Neural cell (in vitro differentiated cells): ENCODE results near the gene FAM53B.

Source experiments
- EZH2 ChIP-seq: fragments of 200-600, 300-800 bp; shearing (Covaris generic), sonication (generic); IDR thresholded peaks from 2 replicates; pipeline ENCODE4 v1.6.1; 2014; ENCODE audit warnings: antibody characterized with exemption, low read length, borderline replicate concordance, mild to moderate bottlenecking; ENCODE audit not compliant: insufficient read depth, poor library complexity, severe bottlenecking
- MXI1 ChIP-seq: fragments of 450-650 bp; conservative IDR thresholded peaks from 2 replicates; pipeline ENCODE4 v1.6.1; 2014; ENCODE audit warnings: antibody characterized with exemption, mild to moderate bottlenecking; ENCODE audit not compliant: poor library complexity, severe bottlenecking
- POLR2AphosphoS5 ChIP-seq: IDR thresholded peaks from 2 replicates; pipeline ENCODE4 v1.6.1; 2012
- RAD21 ChIP-seq: fragments of 450-650 bp; conservative IDR thresholded peaks from 2 replicates; pipeline ENCODE4 v1.6.1; 2014; ENCODE audit warnings: antibody characterized with exemption, mild to moderate bottlenecking, moderate library complexity
- REST ChIP-seq: IDR thresholded peaks from 2 replicates; pipeline ENCODE4 v1.6.1; 2012; ENCODE audit warnings: borderline replicate concordance
- TAF1 ChIP-seq: IDR thresholded peaks from 2 replicates; pipeline ENCODE4 v1.6.1; 2012; ENCODE audit warnings: low read depth
- TF ChIP-seq, protein P1 (sequence below): fragments of 450-650 bp; IDR thresholded peaks from 2 replicates; pipeline ENCODE4 v1.5.1; 2014; ENCODE audit warnings: antibody characterized with exemption, mild to moderate bottlenecking, moderate library complexity; ENCODE audit not compliant: poor library complexity, severe bottlenecking

GRCh38 chr10:124619195-124619594, 125.0 kb downstream of the FAM53B start:
- TF ChIP-seq, protein P1, sequence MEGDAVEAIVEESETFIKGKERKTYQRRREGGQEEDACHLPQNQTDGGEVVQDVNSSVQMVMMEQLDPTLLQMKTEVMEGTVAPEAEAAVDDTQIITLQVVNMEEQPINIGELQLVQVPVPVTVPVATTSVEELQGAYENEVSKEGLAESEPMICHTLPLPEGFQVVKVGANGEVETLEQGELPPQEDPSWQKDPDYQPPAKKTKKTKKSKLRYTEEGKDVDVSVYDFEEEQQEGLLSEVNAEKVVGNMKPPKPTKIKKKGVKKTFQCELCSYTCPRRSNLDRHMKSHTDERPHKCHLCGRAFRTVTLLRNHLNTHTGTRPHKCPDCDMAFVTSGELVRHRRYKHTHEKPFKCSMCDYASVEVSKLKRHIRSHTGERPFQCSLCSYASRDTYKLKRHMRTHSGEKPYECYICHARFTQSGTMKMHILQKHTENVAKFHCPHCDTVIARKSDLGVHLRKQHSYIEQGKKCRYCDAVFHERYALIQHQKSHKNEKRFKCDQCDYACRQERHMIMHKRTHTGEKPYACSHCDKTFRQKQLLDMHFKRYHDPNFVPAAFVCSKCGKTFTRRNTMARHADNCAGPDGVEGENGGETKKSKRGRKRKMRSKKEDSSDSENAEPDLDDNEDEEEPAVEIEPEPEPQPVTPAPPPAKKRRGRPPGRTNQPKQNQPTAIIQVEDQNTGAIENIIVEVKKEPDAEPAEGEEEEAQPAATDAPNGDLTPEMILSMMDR: no peak
- TF ChIP-seq REST (no peak), EZH2 (no peak), POLR2AphosphoS5 (no peak), RAD21 (no peak), TAF1 (no peak), MXI1 (no peak)
